CD14-positive monocyte (primary cell): ENCODE measurements around the gene MSI2. TPM values are rescaled to one million over a fixed set of nuclear protein-coding genes. Genes with fewer than 3 reads are reported as not detected.

Experiments used
- DNase-seq, 3 donors: peaks; one replicate each; pipeline ENCODE4 v3.0.0-alpha.2; 2011 to 2022
- H2AFZ ChIP-seq: 2 replicates; pipeline ENCODE4 v1.6.0; 2012; ENCODE audit warnings: mild to moderate bottlenecking, low read depth, low read length, inconsistent platforms; ENCODE audit not compliant: insufficient read depth, poor library complexity, severe bottlenecking
- H3K27ac ChIP-seq, 2 donors: 1 replicate in 1 of 2; 2 replicates in 1 of 2; pipeline ENCODE4 v1.5.1; 2012 to 2013; ENCODE audit warnings: low read length in 2 of 2, control low read depth in 1 of 2, inconsistent platforms in 1 of 2, low read depth in 1 of 2, mild to moderate bottlenecking in 1 of 2
- H3K27me3 ChIP-seq, 2 donors: one replicate each; pipeline versions ENCODE4 v1.6.0 to v1.6.1; 2011 to 2013; ENCODE audit warnings: low read length in 2 of 2; ENCODE audit not compliant: control insufficient read depth in 2 of 2, insufficient read depth in 2 of 2
- H3K36me3 ChIP-seq, 2 donors: replicated peaks in 1 of 2; 1 replicate in 1 of 2; 2 replicates in 1 of 2; pipeline versions ENCODE4 v1.5.1 to v1.6.1; 2012 to 2013; ENCODE audit warnings: low read length in 2 of 2, control low read depth in 1 of 2, inconsistent platforms in 1 of 2, mild to moderate bottlenecking in 1 of 2; ENCODE audit not compliant: insufficient read depth in 2 of 2, control insufficient read depth in 1 of 2
- H3K4me1 ChIP-seq, 2 donors: 1 replicate in 1 of 2; 2 replicates in 1 of 2; pipeline versions ENCODE4 v1.5.1 to v1.6.1; 2012 to 2013; ENCODE audit warnings: low read length in 2 of 2, control low read depth in 1 of 2, inconsistent platforms in 1 of 2, mild to moderate bottlenecking in 1 of 2, moderate library complexity in 1 of 2; ENCODE audit not compliant: insufficient read depth in 2 of 2, control insufficient read depth in 1 of 2
- H3K4me2 ChIP-seq: replicated peaks from 2 replicates; pipeline ENCODE3; 2012; ENCODE audit warnings: low read length, moderate library complexity, mild to moderate bottlenecking; ENCODE audit not compliant: poor library complexity, severe bottlenecking; ENCODE audit errors: extremely low read depth
- H3K4me3 ChIP-seq, 3 experiments: fragments of 200-600 bp in 1 of 3; sonication (generic) in 1 of 3; replicated peaks in 1 of 3; 1 replicate in 2 of 3; 2 replicates in 1 of 3; pipeline ENCODE4 v1.5.1; 2011 to 2013; ENCODE audit warnings: low read length in 3 of 3, mild to moderate bottlenecking in 3 of 3, control low read depth in 2 of 3, low read depth in 2 of 3, inconsistent platforms in 1 of 3, moderate library complexity in 1 of 3
- H3K79me2 ChIP-seq: 2 replicates; pipeline ENCODE4 v1.6.0; 2012; ENCODE audit warnings: mild to moderate bottlenecking, control low read depth, inconsistent platforms, low read length, moderate library complexity; ENCODE audit not compliant: insufficient read depth
- H3K9ac ChIP-seq: 2 replicates; pipeline ENCODE4 v1.6.0; 2017; ENCODE audit warnings: low read length, mild to moderate bottlenecking; ENCODE audit not compliant: insufficient read depth, poor library complexity, severe bottlenecking
- H3K9me3 ChIP-seq, 2 donors: replicated peaks in 1 of 2; 1 replicate in 1 of 2; 2 replicates in 1 of 2; pipeline versions ENCODE4 v1.5.1 to v1.6.1; 2012 to 2013; ENCODE audit warnings: low read length in 2 of 2, control low read depth in 1 of 2; ENCODE audit not compliant: control insufficient read depth in 1 of 2, insufficient read depth in 1 of 2
- H4K20me1 ChIP-seq: 2 replicates; pipeline ENCODE4 v1.6.0; 2012; ENCODE audit warnings: mild to moderate bottlenecking, low read length, control low read depth, moderate library complexity; ENCODE audit not compliant: insufficient read depth
- H3K27ac Mint-ChIP-seq, 7 donors: one replicate each; pipeline ENCODE4 v1.8.0; 2020; ENCODE audit warnings: mild to moderate bottlenecking in 7 of 7, mixed read lengths in 7 of 7, moderate library complexity in 6 of 7, inconsistent platforms in 2 of 7
- H3K27me3 Mint-ChIP-seq, 3 donors: one replicate each; pipeline ENCODE4 v1.8.0; 2021 to 2022; ENCODE audit warnings: low read depth in 3 of 3, mild to moderate bottlenecking in 3 of 3, mixed read lengths in 3 of 3, moderate library complexity in 3 of 3, inconsistent platforms in 1 of 3
- H3K36me3 Mint-ChIP-seq, 2 donors: one replicate each; pipeline ENCODE4 v1.8.0; 2020; ENCODE audit warnings: mixed read lengths in 2 of 2, inconsistent platforms in 1 of 2, mild to moderate bottlenecking in 1 of 2
- H3K4me1 Mint-ChIP-seq: one replicate; pipeline ENCODE4 v1.8.0; 2020; ENCODE audit warnings: mild to moderate bottlenecking, mixed read lengths
- H3K4me3 Mint-ChIP-seq, 2 donors: one replicate each; pipeline ENCODE4 v1.8.0; 2020; ENCODE audit warnings: mild to moderate bottlenecking in 2 of 2, mixed read lengths in 2 of 2, moderate library complexity in 1 of 2
- H3K9me3 Mint-ChIP-seq, 7 donors: one replicate each; pipeline ENCODE4 v1.8.0; 2020 to 2022; ENCODE audit warnings: mixed read lengths in 7 of 7, mild to moderate bottlenecking in 6 of 7, moderate library complexity in 6 of 7, inconsistent platforms in 2 of 7
- CTCF ChIP-seq: fragments of 200-600 bp; IDR thresholded peaks from one replicate; pipeline ENCODE4 v1.8.0; 2022; ENCODE audit warnings: antibody characterized with exemption, mild to moderate bottlenecking
- WGBS: methylation state at CpG from one replicate; pipeline ENCODE4 v1.1.5; 2013; ENCODE audit warnings: missing lambda C conversion rate; ENCODE audit not compliant: insufficient coverage; 5-methylcytosine and 5-hydroxymethylcytosine counted together
- intact Hi-C, 2 donors: fragments of 100-400 bp; cut with micrococcal nuclease; formaldehyde crosslinking; loops; one replicate each; pipeline versions ENCODE4 v1.15.0 to v1.15.1; 2023
- polyA plus RNA-seq, 3 donors: library from polyadenylated mRNA; depleted of rRNA in 1 of 3; unstranded in 2 of 3; stranded (reverse) in 1 of 3; fragments of 300-500 nt in 2 of 3; fragments of >200 nt in 1 of 3; fragmentation: Illumina TruSeq in 2 of 3; gene quantifications; 1 replicate in 2 of 3; 2 replicates in 1 of 3; pipeline ENCODE4 v1.2.3, GENCODE V29; 2012 to 2021

MSI2 gene
- polyA plus RNA-seq, 3 donors: 0.20 to 6.6 (median 0.37) TPM

GRCh38 chr17:57373756-57374155 lies 117.4 kb downstream of the MSI2 start:
- WGBS: no CpG with 5 or more reads among the region's 2 CpGs
- no peak for DNase-seq
- TF ChIP-seq CTCF: no peak
- H3K36me3 Mint-ChIP-seq: no peaks in the 10 kb centered on the region
- Histone ChIP-seq H3K9ac (no peak overlapping the region), H3K79me2 (no peaks in the 10 kb centered on the region), H3K4me1 (peaks cover 5 to 7% of the 10 kb centered on the region in 2 donors), H4K20me1 (no peaks in the 10 kb centered on the region), H3K27me3 (no peaks in the 10 kb centered on the region), H3K36me3 (no peaks in the 10 kb centered on the region), H3K4me3 (no peak overlapping the region), H3K9me3 (peaks cover 4 to 7% of the 10 kb centered on the region in 2 donors), H2AFZ (no peak overlapping the region), H3K27ac (no peak overlapping the region), H3K4me2 (no peak overlapping the region)
- no peak overlapping the region for H3K4me3 Mint-ChIP-seq
- H3K27me3 Mint-ChIP-seq: peaks cover 0 to 3% (median 0%) of the 10 kb centered on the region in 3 donors
- intact Hi-C loops: no loop called here
- peaks cover 0 to 12% (median 3%) of the 10 kb centered on the region in 7 donors for H3K9me3 Mint-ChIP-seq
- H3K4me1 Mint-ChIP-seq: peaks cover 16% of the 10 kb centered on the region
- H3K27ac Mint-ChIP-seq: no peak overlapping the region

- H3K4me2 ChIP-seq: no peak overlapping the region
- H3K4me3 ChIP-seq: no peak overlapping the region
- H3K4me1 Mint-ChIP-seq: peaks cover 20% of the 10 kb centered on the region
- no peaks in the 10 kb centered on the region for H3K36me3 ChIP-seq
- peaks cover 4 to 7% of the 10 kb centered on the region in 2 donors for H3K9me3 ChIP-seq
- H3K79me2 ChIP-seq: no peaks in the 10 kb centered on the region
- intact Hi-C loops: no loop called here
- no peak overlapping the region for H2AFZ ChIP-seq
- H3K27me3 ChIP-seq: no peaks in the 10 kb centered on the region
- no peaks in the 10 kb centered on the region for H3K36me3 Mint-ChIP-seq
- H3K27ac Mint-ChIP-seq: no peak overlapping the region
- no peak for DNase-seq
- H4K20me1 ChIP-seq: no peaks in the 10 kb centered on the region
- H3K27me3 Mint-ChIP-seq: peaks cover 0 to 2% (median 1%) of the 10 kb centered on the region in 3 donors
- H3K9ac ChIP-seq: no peak overlapping the region
- peaks cover 9 to 13% of the 10 kb centered on the region in 2 donors for H3K4me1 ChIP-seq
- whole genome bisulfite sequencing: 56% methylated on average over 7 of the region's 11 CpGs
- peaks cover 0 to 12% (median 3%) of the 10 kb centered on the region in 7 donors for H3K9me3 Mint-ChIP-seq
- H3K27ac ChIP-seq: no peak overlapping the region
- no peak overlapping the region for H3K4me3 Mint-ChIP-seq
- no peak for TF ChIP-seq CTCF
These were observed 118.9 kb downstream of the MSI2 start for GRCh38 chr17:57375040-57375769.
